ENCODE measurements around the gene GHRH. TPM values are rescaled to one million over a fixed set of nuclear protein-coding genes. Genes with fewer than 3 reads are reported as not detected.

GHRH gene
- total RNA-seq, 1 experiment from 2014 or later: not detected

- H2BK15ac ChIP-seq (ENCODE audit: low read depth, low read length): no peak overlapping the region
- no peak overlapping the region for H4K91ac ChIP-seq (ENCODE audit: insufficient read length, low read depth, low read length)
- Mint-ChIP-seq H3K27me3 (ENCODE audit: low read depth) (no peaks in the 10 kb centered on the region), H3K4me1 (peaks cover 10 to 15% of the 10 kb centered on the region in 2 experiments), H3K36me3 (ENCODE audit: insufficient read depth in 1 of 3, low read depth in 3 of 3) (peaks cover 21 to 59% (median 38%) of the 10 kb centered on the region in 3 experiments), H3K27ac (peak overlapping the region in 1 of 3 experiments; percentile 40; a peak in 1 of 7 replicates), H3K9me3 (no peaks in the 10 kb centered on the region), H3K4me3 (no peak overlapping the region)
- H3K9ac ChIP-seq (ENCODE audit: extremely low read depth, insufficient read length, low read length): no peak overlapping the region
- no peak overlapping the region for H2AK5ac ChIP-seq (ENCODE audit: insufficient read length, low read length)
- no peak overlapping the region for H4K5ac ChIP-seq (ENCODE audit: insufficient read length, low read depth, low read length)
- no peaks in the 10 kb centered on the region for H3K79me2 ChIP-seq (ENCODE audit: insufficient read depth, low read length)
- no peak for DNase-seq
- no peaks in the 10 kb centered on the region for H3K27me3 ChIP-seq (ENCODE audit: insufficient read depth, low read length)
- H3K79me1 ChIP-seq (ENCODE audit: insufficient read depth, low read depth, low read length, poor library complexity, severe bottlenecking): no peaks in the 10 kb centered on the region
- H3K18ac ChIP-seq (ENCODE audit: insufficient read length, low read depth, low read length): no peak overlapping the region
- no CpG with 5 or more reads among the region's 4 CpGs for WGBS (ENCODE audit: extremely low coverage, insufficient read length, low lambda C conversion rate)
- no peak overlapping the region for H3K14ac ChIP-seq (ENCODE audit: insufficient read depth, low read length)
- H2BK120ac ChIP-seq (ENCODE audit: low read depth, low read length, poor library complexity, severe bottlenecking): no peak overlapping the region
- no peak overlapping the region for H3K4ac ChIP-seq (ENCODE audit: low read depth, low read length)
- no peak overlapping the region for H3K23ac ChIP-seq (ENCODE audit: insufficient read length, low read depth, low read length)
- no peaks in the 10 kb centered on the region for H3K4me1 ChIP-seq (ENCODE audit: insufficient read depth, low read length)
- H4K20me1 ChIP-seq (ENCODE audit: control insufficient read depth, insufficient read depth, insufficient read length): no peaks in the 10 kb centered on the region
- no peak overlapping the region for H2BK5ac ChIP-seq (ENCODE audit: insufficient read length, low read length)
- no peak overlapping the region for H3K56ac ChIP-seq (ENCODE audit: insufficient read length, low read depth, low read length)
- no peak overlapping the region for H4K8ac ChIP-seq (replicated peaks; ENCODE audit: insufficient read length, low read depth, low read length)
- no peaks in the 10 kb centered on the region for H3K9me3 ChIP-seq (ENCODE audit: control insufficient read depth, low read depth, low read length)
- no peak overlapping the region for H2BK20ac ChIP-seq (ENCODE audit: low read depth, low read length, poor library complexity, severe bottlenecking)
- H3T11ph ChIP-seq (ENCODE audit: low read length): no peak overlapping the region
- TF ChIP-seq CTCF (conservative IDR thresholded peaks at IDR 0.05): no peak
- H3K4me2 ChIP-seq (ENCODE audit: insufficient read depth, insufficient read length, low read length): no peak overlapping the region
- H2AFZ ChIP-seq (ENCODE audit: low read length): no peak overlapping the region
- no peak overlapping the region for H2BK12ac ChIP-seq (ENCODE audit: insufficient read length, low read depth, low read length)
- H3K23me2 ChIP-seq (ENCODE audit: insufficient read length, low read depth, low read length, poor library complexity, severe bottlenecking): no peaks in the 10 kb centered on the region
- no peak overlapping the region for H3K27ac ChIP-seq (ENCODE audit: insufficient read length, low read depth, low read length)
These were observed 42.0 kb upstream of the GHRH start for GRCh38 chr20:37303637-37304036.
